Tibial artery (tissue), 4 donors: ENCODE results near the gene SMAD9.

Source experiments
- DNase-seq, 2 donors: peaks; one replicate each; pipeline ENCODE4 v3.0.0-alpha.2; 2019
- H3K27ac ChIP-seq, 2 donors: fragments of 200-600 bp; sonication (generic) in 1 of 2; 1 replicate in 1 of 2; 2 replicates in 1 of 2; pipeline ENCODE4 v1.5.1; 2018 to 2019; ENCODE audit warnings: mild to moderate bottlenecking in 1 of 2
- H3K27me3 ChIP-seq, 2 donors: fragments of 200-600 bp; sonication (generic) in 1 of 2; one replicate each; pipeline versions ENCODE4 v1.5.1 to v1.6.0; 2016 to 2019
- H3K36me3 ChIP-seq, 3 donors: fragments of 200-600 bp; sonication (generic) in 2 of 3; one replicate each; pipeline ENCODE4 v1.5.1; 2016 to 2019; ENCODE audit warnings: mild to moderate bottlenecking in 2 of 3
- H3K4me1 ChIP-seq, 4 donors: fragments of 200-600 bp; sonication (generic) in 2 of 4; 1 replicate in 3 of 4; 2 replicates in 1 of 4; pipeline ENCODE4 v1.5.1; 2016 to 2019
- H3K4me3 ChIP-seq, 2 donors: fragments of 200-600 bp; sonication (generic) in 1 of 2; 1 replicate in 1 of 2; 2 replicates in 1 of 2; pipeline ENCODE4 v1.5.1; 2018 to 2019; ENCODE audit warnings: mild to moderate bottlenecking in 2 of 2
- H3K9me3 ChIP-seq, 3 donors: fragments of 200-600 bp; sonication (generic) in 1 of 3; one replicate each; pipeline ENCODE4 v1.5.1; 2016 to 2019
- CTCF ChIP-seq, 2 experiments: fragments of 200-600 bp in 1 of 2; fragments of 450-650 bp in 1 of 2; IDR thresholded peaks; one replicate each; pipeline ENCODE4 v1.5.1; 2017 to 2019; ENCODE audit warnings: antibody characterized with exemption in 2 of 2, mild to moderate bottlenecking in 1 of 2, moderate library complexity in 1 of 2
- intact Hi-C: fragments of 100-400 bp; cut with DNase I; formaldehyde crosslinking; loops from one replicate; pipeline ENCODE4 v1.15.0; 2023; ENCODE audit warnings: low total_unique reads

The SMAD9 gene

GRCh38 chr13:36858290-36858689 lies 61.7 kb downstream of the SMAD9 start:
- Histone ChIP-seq H3K36me3 (peaks cover 8 to 26% (median 18%) of the 10 kb centered on the region in 3 donors), H3K4me3 (no peak overlapping the region), H3K4me1 (no peaks in the 10 kb centered on the region), H3K9me3 (no peaks in the 10 kb centered on the region), H3K27ac (no peak overlapping the region), H3K27me3 (no peaks in the 10 kb centered on the region)
- no peak for DNase-seq
- peak; percentile 34 to 44 for TF ChIP-seq CTCF (IDR thresholded peaks at IDR 0.05)
- intact Hi-C loops, result loop anchor here (2.0 kb wide), 1 partner anchor 123 kb away; no protein-coding TSS in a partner anchor

DNA sequence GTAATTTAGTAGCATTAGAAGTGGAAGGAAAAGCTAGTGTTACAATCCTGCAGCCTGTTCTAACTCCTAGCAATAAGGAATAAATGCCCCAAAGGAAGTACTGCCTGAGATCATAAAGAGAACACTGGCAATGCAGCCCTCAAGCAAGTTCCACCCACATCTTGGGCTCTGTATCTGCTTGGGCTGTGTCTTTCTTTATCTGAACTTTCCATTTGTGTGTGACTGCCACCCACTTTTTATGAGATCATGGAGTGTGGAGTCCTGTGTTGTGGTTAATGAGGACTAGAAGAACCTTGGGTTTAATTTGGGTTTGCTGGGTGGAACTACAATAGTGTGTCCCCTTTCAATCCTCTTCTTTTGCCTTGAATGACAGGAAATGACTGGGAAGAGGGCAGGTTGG lies 62.8 kb downstream of the SMAD9 start:
- Histone ChIP-seq H3K27ac (no peak overlapping the region), H3K36me3 (peaks cover 13 to 26% (median 21%) of the 10 kb centered on the region in 3 donors), H3K27me3 (no peaks in the 10 kb centered on the region), H3K4me1 (no peaks in the 10 kb centered on the region), H3K4me3 (no peak overlapping the region), H3K9me3 (no peaks in the 10 kb centered on the region)
- TF ChIP-seq CTCF (IDR thresholded peaks at IDR 0.05), result no peak
- DNase-seq, result no peak
- intact Hi-C loops, result no loop called here

- Histone ChIP-seq H3K27me3 (no peaks in the 10 kb centered on the region), H3K27ac (no peak overlapping the region), H3K4me1 (peaks cover 0 to 3% (median 0%) of the 10 kb centered on the region in 4 donors), H3K4me3 (no peak overlapping the region), H3K9me3 (no peaks in the 10 kb centered on the region), H3K36me3 (peaks cover 14 to 41% (median 25%) of the 10 kb centered on the region in 3 donors)
- no peak for TF ChIP-seq CTCF (IDR thresholded peaks at IDR 0.05)
- intact Hi-C loops, result no loop called here
- DNase-seq, result no peak
These were observed 69.1 kb downstream of the SMAD9 start for GRCh38 chr13:36850790-36851438.

DNA sequence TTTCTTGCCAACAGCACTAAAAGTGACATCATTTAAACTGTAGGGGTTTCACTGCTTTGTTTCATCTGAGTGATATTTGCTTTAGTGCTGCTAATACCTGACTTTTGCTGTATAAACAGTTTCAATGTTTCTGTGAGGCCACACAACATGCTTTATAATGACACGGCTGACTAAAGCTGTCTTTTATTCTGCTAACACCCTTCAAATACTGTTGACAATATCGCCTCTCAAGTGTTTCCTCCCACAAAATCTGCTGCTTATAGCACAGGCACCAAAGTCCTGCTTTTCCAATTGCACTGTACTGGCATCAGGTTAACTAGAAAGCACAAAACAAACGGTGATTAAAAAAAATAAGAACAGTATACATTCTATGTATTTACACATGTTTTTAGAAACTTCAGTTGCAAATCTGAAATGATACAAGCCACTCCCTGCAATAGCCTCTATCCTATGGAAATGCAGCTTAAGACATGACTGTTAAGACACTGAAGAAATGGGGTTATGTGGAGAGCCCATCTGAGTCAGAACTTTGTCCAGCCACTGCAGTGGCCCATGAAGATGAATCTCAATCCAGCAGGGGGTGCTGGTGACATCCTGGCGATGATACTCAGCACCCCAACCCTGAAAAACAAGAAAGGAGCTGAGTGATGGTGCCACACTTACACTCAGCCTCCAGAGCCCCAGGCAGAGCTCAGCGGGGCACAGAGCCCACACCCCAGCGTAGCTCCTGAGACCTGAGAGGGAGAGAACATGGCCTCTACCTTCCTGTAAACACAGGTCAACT lies 71.6 kb downstream of the SMAD9 start:
- intact Hi-C loops, result no loop called here

DNA sequence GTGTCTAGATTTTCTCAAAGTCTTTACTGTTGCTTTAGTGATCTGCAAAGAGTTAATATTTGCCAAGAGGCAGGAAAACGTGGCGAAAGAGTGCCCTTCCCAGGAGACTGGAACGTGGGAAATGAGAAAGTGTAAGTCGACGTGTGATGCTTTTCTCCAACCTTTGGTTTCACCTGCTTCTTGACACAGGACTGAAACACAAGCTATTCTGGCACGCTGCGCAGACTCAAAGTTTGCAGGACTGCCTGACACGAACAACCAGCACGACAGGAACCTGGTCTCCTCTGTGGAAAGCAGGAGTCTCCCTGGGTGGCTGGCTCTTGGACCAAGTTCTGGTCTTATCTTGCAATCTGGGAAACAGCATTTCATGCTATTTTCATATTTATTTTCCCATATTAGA lies 72.4 kb downstream of the SMAD9 start:
- Histone ChIP-seq H3K4me3 (no peak overlapping the region), H3K9me3 (no peaks in the 10 kb centered on the region), H3K36me3 (peaks cover 4 to 37% (median 14%) of the 10 kb centered on the region in 3 donors), H3K27me3 (no peaks in the 10 kb centered on the region), H3K4me1 (peaks cover 0 to 3% (median 0%) of the 10 kb centered on the region in 4 donors), H3K27ac (no peak overlapping the region)
- DNase-seq, result no peak
- TF ChIP-seq CTCF (IDR thresholded peaks at IDR 0.05), result no peak
- intact Hi-C loops, result no loop called here

More for the DNA sequence above, 71.6 kb downstream of the SMAD9 start:
- DNase-seq, result no peak
- Histone ChIP-seq H3K27ac (no peak overlapping the region), H3K4me1 (peaks cover 0 to 3% (median 0%) of the 10 kb centered on the region in 4 donors), H3K4me3 (no peak overlapping the region), H3K9me3 (no peaks in the 10 kb centered on the region), H3K36me3 (peaks cover 12 to 45% (median 22%) of the 10 kb centered on the region in 3 donors), H3K27me3 (no peaks in the 10 kb centered on the region)
- TF ChIP-seq CTCF (IDR thresholded peaks at IDR 0.05), result peak in 1 of 2 experiments; percentile 13
